Activated naive CD4-positive, alpha-beta T cell treated with anti-CD3 and anti-CD28 coated beads, Interleukin-2, amount 10 ng/mL, durations not matched to agents 7 days and 5 days (primary cell): Measurements from ENCODE around the gene SCN4B.

Source experiments
- CTCF ChIA-PET: fragments of 350-600 bp; sonication (Branson Sonifier 250); formaldehyde crosslinking; loops from one replicate; lab custom pipeline; 2021; ENCODE audit warnings: antibody characterized with exemption; lab: Charles Lee
- DNase-seq: peaks from one replicate; pipeline ENCODE4 v3.0.0-alpha.2; 2020
- H3K27ac Mint-ChIP-seq: one replicate; pipeline ENCODE4 v1.8.0; 2021; ENCODE audit warnings: mild to moderate bottlenecking, moderate library complexity, mixed read lengths
- H3K27me3 Mint-ChIP-seq: one replicate; pipeline ENCODE4 v1.8.0; 2021; ENCODE audit warnings: mild to moderate bottlenecking, mixed read lengths
- H3K36me3 Mint-ChIP-seq: one replicate; pipeline ENCODE4 v1.8.0; 2021; ENCODE audit warnings: mixed read lengths
- H3K4me1 Mint-ChIP-seq: one replicate; pipeline ENCODE4 v1.8.0; 2021; ENCODE audit warnings: mixed read lengths
- H3K4me3 Mint-ChIP-seq: one replicate; pipeline ENCODE4 v1.8.0; 2021; ENCODE audit warnings: mild to moderate bottlenecking, moderate library complexity, mixed read lengths
- H3K9me3 Mint-ChIP-seq: one replicate; pipeline ENCODE4 v1.8.0; 2021; ENCODE audit warnings: mixed read lengths

SCN4B gene

GRCh38 chr11:118105657-118106305 is 46.8 kb downstream of the SCN4B start:
- DNase-seq, result no peak
- no peak overlapping the region for H3K27ac Mint-ChIP-seq
- H3K9me3 Mint-ChIP-seq, result no peaks in the 10 kb centered on the region
- H3K4me1 Mint-ChIP-seq, result no peaks in the 10 kb centered on the region
- CTCF ChIA-PET, result no interaction called here
- no peaks in the 10 kb centered on the region for H3K36me3 Mint-ChIP-seq
- H3K4me3 Mint-ChIP-seq, result no peak overlapping the region
- peaks cover 47% of the 10 kb centered on the region for H3K27me3 Mint-ChIP-seq

GRCh38 chr11:118104491-118104890 is 48.1 kb downstream of the SCN4B start:
- Mint-ChIP-seq H3K4me3 (no peak overlapping the region), H3K4me1 (no peaks in the 10 kb centered on the region), H3K27me3 (peaks cover 52% of the 10 kb centered on the region), H3K27ac (no peak overlapping the region), H3K36me3 (no peaks in the 10 kb centered on the region), H3K9me3 (no peaks in the 10 kb centered on the region)
- no peak for DNase-seq
- CTCF ChIA-PET, result no interaction called here

GRCh38 chr11:118102721-118103261 is 49.8 kb downstream of the SCN4B start:
- no peaks in the 10 kb centered on the region for H3K36me3 Mint-ChIP-seq
- no peak overlapping the region for H3K4me3 Mint-ChIP-seq
- no peaks in the 10 kb centered on the region for H3K4me1 Mint-ChIP-seq
- no peaks in the 10 kb centered on the region for H3K9me3 Mint-ChIP-seq
- peaks cover 56% of the 10 kb centered on the region for H3K27me3 Mint-ChIP-seq
- no peak for DNase-seq
- CTCF ChIA-PET, result no interaction called here
- no peak overlapping the region for H3K27ac Mint-ChIP-seq

- H3K4me1 Mint-ChIP-seq, result no peaks in the 10 kb centered on the region
- H3K9me3 Mint-ChIP-seq, result no peaks in the 10 kb centered on the region
- peaks cover 50% of the 10 kb centered on the region for H3K27me3 Mint-ChIP-seq
- DNase-seq, result no peak
- no peaks in the 10 kb centered on the region for H3K36me3 Mint-ChIP-seq
- no peak overlapping the region for H3K4me3 Mint-ChIP-seq
- no peak overlapping the region for H3K27ac Mint-ChIP-seq
- CTCF ChIA-PET, result no interaction called here
These were observed 51.9 kb downstream of the SCN4B start for GRCh38 chr11:118100691-118101232.

- no peaks in the 10 kb centered on the region for H3K9me3 Mint-ChIP-seq
- no peak overlapping the region for H3K27ac Mint-ChIP-seq
- H3K36me3 Mint-ChIP-seq, result no peaks in the 10 kb centered on the region
- H3K27me3 Mint-ChIP-seq, result peaks cover 48% of the 10 kb centered on the region
- no peak for DNase-seq
- CTCF ChIA-PET, result no interaction called here
- no peak overlapping the region for H3K4me3 Mint-ChIP-seq
- H3K4me1 Mint-ChIP-seq, result no peaks in the 10 kb centered on the region
These were observed 52.6 kb downstream of the SCN4B start for GRCh38 chr11:118099838-118100556.

GRCh38 chr11:118098996-118099837 is 53.4 kb downstream of the SCN4B start:
- H3K4me1 Mint-ChIP-seq, result no peaks in the 10 kb centered on the region
- CTCF ChIA-PET, result interaction anchor here (1.3 kb wide), 1 partner anchor 19 kb away, joined by 3 read pairs; no protein-coding TSS in a partner anchor

GRCh38 chr11:118095967-118096367 is 56.7 kb downstream of the SCN4B start:
- H3K4me1 Mint-ChIP-seq, result no peaks in the 10 kb centered on the region
- no peaks in the 10 kb centered on the region for H3K36me3 Mint-ChIP-seq
- H3K4me3 Mint-ChIP-seq, result no peak overlapping the region
- no peak for DNase-seq
- no peaks in the 10 kb centered on the region for H3K9me3 Mint-ChIP-seq
- CTCF ChIA-PET, result interaction anchor here (0.8 kb wide), 1 partner anchor 149 kb away, joined by 3 read pairs; no protein-coding TSS in a partner anchor
- no peak overlapping the region for H3K27ac Mint-ChIP-seq
- H3K27me3 Mint-ChIP-seq, result peaks cover 50% of the 10 kb centered on the region

More at GRCh38 chr11:118098996-118099837, 53.4 kb downstream of the SCN4B start:
- H3K27me3 Mint-ChIP-seq, result peaks cover 46% of the 10 kb centered on the region
- H3K36me3 Mint-ChIP-seq, result no peaks in the 10 kb centered on the region
- H3K27ac Mint-ChIP-seq, result no peak overlapping the region
- no peak for DNase-seq
- no peak overlapping the region for H3K4me3 Mint-ChIP-seq
- no peaks in the 10 kb centered on the region for H3K9me3 Mint-ChIP-seq

- Mint-ChIP-seq H3K4me1 (no peaks in the 10 kb centered on the region), H3K27me3 (peaks cover 49% of the 10 kb centered on the region), H3K27ac (no peak overlapping the region), H3K9me3 (no peaks in the 10 kb centered on the region), H3K36me3 (no peaks in the 10 kb centered on the region), H3K4me3 (no peak overlapping the region)
- no peak for DNase-seq
- CTCF ChIA-PET, result interaction anchor here (0.8 kb wide), 1 partner anchor 148 kb away, joined by 3 read pairs; no protein-coding TSS in a partner anchor
These were observed 57.1 kb downstream of the SCN4B start for GRCh38 chr11:118095493-118095892.

- Mint-ChIP-seq H3K36me3 (peaks cover 1% of the 10 kb centered on the region), H3K27ac (no peak overlapping the region)
- CTCF ChIA-PET, result no interaction called here
These were observed 59.6 kb downstream of the SCN4B start for GRCh38 chr11:118092907-118093571.

GRCh38 chr11:118091690-118092089 is 60.9 kb downstream of the SCN4B start:
- DNase-seq, result no peak
- CTCF ChIA-PET, result no interaction called here
- H3K4me3 Mint-ChIP-seq, result no peak overlapping the region
- H3K4me1 Mint-ChIP-seq, result no peaks in the 10 kb centered on the region
- H3K9me3 Mint-ChIP-seq, result peaks cover 25% of the 10 kb centered on the region
- peaks cover 1% of the 10 kb centered on the region for H3K36me3 Mint-ChIP-seq
- peaks cover 45% of the 10 kb centered on the region for H3K27me3 Mint-ChIP-seq
- no peak overlapping the region for H3K27ac Mint-ChIP-seq

More at GRCh38 chr11:118092907-118093571, 59.6 kb downstream of the SCN4B start:
- Mint-ChIP-seq H3K9me3 (peaks cover 13% of the 10 kb centered on the region), H3K4me3 (no peak overlapping the region), H3K4me1 (no peaks in the 10 kb centered on the region), H3K27me3 (peaks cover 44% of the 10 kb centered on the region)
- DNase-seq, result no peak

GRCh38 chr11:118090545-118091162 is 62.0 kb downstream of the SCN4B start:
- no peak for DNase-seq
- H3K9me3 Mint-ChIP-seq, result peaks cover 33% of the 10 kb centered on the region
- no peak overlapping the region for H3K27ac Mint-ChIP-seq
- H3K36me3 Mint-ChIP-seq, result peaks cover 1% of the 10 kb centered on the region
- no peak overlapping the region for H3K4me3 Mint-ChIP-seq
- CTCF ChIA-PET, result interaction anchor here (0.5 kb wide), 1 partner anchor 215 kb away, joined by 3 read pairs; no protein-coding TSS in a partner anchor
- H3K27me3 Mint-ChIP-seq, result peaks cover 40% of the 10 kb centered on the region
- H3K4me1 Mint-ChIP-seq, result no peaks in the 10 kb centered on the region

- Mint-ChIP-seq H3K36me3 (peaks cover 1% of the 10 kb centered on the region), H3K27me3 (peaks cover 42% of the 10 kb centered on the region), H3K4me3 (no peak overlapping the region), H3K9me3 (peaks cover 34% of the 10 kb centered on the region), H3K27ac (no peak overlapping the region), H3K4me1 (no peaks in the 10 kb centered on the region)
- CTCF ChIA-PET, result interaction anchor here (0.7 kb wide), 1 partner anchor 244 kb away, joined by 4 read pairs; no protein-coding TSS in a partner anchor
- no peak for DNase-seq
These were observed 64.1 kb downstream of the SCN4B start for GRCh38 chr11:118088531-118088930.

GRCh38 chr11:118087931-118088330 is 64.7 kb downstream of the SCN4B start:
- Mint-ChIP-seq H3K36me3 (peaks cover 1% of the 10 kb centered on the region), H3K9me3 (peaks cover 34% of the 10 kb centered on the region), H3K27me3 (peaks cover 46% of the 10 kb centered on the region), H3K27ac (no peak overlapping the region), H3K4me3 (no peak overlapping the region), H3K4me1 (no peaks in the 10 kb centered on the region)
- CTCF ChIA-PET, result no interaction called here
- DNase-seq, result no peak
